Measurements from ENCODE around the gene STK35. TPM values are rescaled to one million over a fixed set of nuclear protein-coding genes. Genes with fewer than 3 reads are reported as not detected.

STK35 gene
- total RNA-seq, 1 donor from 2014 or later: 16.3 TPM

DNA sequence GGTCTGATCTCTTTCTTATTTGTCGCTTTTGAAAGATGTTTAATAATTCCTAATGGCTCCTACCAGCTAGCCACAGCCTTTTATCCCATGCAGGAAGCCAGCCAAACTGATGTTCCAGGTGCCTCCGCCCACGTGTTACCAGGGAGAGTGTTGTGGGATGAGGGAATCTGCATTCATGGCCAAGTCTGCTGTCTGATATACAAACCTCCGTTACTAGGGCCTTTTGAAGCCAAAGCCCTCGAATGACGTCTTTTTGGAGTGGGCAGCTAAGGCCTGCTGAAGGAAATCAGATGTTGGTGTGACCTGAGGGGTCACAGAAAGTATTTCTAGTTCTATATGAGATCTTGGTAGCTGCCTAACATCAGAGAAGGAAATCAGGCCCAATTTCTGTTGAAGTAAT, 21.3 kb downstream of the STK35 start:
- Mint-ChIP-seq H3K4me1 (ENCODE audit: unreplicated experiment) (peaks cover 8% of the 10 kb centered on the region), H3K27ac (ENCODE audit: unreplicated experiment) (no peak overlapping the region), H3K27me3 (ENCODE audit: unreplicated experiment) (no peaks in the 10 kb centered on the region), H3K4me3 (ENCODE audit: unreplicated experiment) (no peak overlapping the region), H3K36me3 (ENCODE audit: unreplicated experiment) (peaks cover 15% of the 10 kb centered on the region), H3K9me3 (ENCODE audit: unreplicated experiment) (no peaks in the 10 kb centered on the region)
- DNase-seq (ENCODE audit: extremely low spot score, unreplicated experiment): no peak
- TF ChIP-seq, protein P1, sequence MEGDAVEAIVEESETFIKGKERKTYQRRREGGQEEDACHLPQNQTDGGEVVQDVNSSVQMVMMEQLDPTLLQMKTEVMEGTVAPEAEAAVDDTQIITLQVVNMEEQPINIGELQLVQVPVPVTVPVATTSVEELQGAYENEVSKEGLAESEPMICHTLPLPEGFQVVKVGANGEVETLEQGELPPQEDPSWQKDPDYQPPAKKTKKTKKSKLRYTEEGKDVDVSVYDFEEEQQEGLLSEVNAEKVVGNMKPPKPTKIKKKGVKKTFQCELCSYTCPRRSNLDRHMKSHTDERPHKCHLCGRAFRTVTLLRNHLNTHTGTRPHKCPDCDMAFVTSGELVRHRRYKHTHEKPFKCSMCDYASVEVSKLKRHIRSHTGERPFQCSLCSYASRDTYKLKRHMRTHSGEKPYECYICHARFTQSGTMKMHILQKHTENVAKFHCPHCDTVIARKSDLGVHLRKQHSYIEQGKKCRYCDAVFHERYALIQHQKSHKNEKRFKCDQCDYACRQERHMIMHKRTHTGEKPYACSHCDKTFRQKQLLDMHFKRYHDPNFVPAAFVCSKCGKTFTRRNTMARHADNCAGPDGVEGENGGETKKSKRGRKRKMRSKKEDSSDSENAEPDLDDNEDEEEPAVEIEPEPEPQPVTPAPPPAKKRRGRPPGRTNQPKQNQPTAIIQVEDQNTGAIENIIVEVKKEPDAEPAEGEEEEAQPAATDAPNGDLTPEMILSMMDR (IDR thresholded peaks at IDR 0.05): no peak

DNA sequence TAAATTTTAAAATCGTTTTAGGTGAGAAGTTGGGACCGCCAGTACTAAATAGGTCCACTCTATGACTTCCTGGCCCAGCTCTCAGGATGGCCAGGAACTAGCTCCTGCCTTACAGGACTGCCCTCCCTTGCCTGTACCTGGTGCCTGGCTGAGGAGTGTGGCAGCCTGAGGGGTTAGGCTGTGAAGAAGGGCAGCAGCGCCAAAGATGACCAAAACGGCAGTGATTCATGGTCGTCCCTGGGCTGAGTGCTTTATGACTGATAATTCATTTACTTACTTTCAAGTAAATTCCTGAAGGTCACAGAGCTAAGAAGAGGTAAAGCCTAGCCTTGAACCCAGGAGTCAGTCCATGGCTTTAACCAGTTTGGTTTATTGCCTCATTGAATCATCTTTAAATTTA, 22.1 kb downstream of the STK35 start:
- TF ChIP-seq, protein P1 (IDR thresholded peaks at IDR 0.05): no peak
- H3K4me3 Mint-ChIP-seq (ENCODE audit: unreplicated experiment): no peak overlapping the region
- H3K27me3 Mint-ChIP-seq (ENCODE audit: unreplicated experiment): no peaks in the 10 kb centered on the region
- H3K27ac Mint-ChIP-seq (ENCODE audit: unreplicated experiment): no peak overlapping the region
- H3K36me3 Mint-ChIP-seq (ENCODE audit: unreplicated experiment): peaks cover 11% of the 10 kb centered on the region
- no peak for DNase-seq (ENCODE audit: extremely low spot score, unreplicated experiment)
- peaks cover 10% of the 10 kb centered on the region for H3K4me1 Mint-ChIP-seq (ENCODE audit: unreplicated experiment)
- H3K9me3 Mint-ChIP-seq (ENCODE audit: unreplicated experiment): no peaks in the 10 kb centered on the region

DNA sequence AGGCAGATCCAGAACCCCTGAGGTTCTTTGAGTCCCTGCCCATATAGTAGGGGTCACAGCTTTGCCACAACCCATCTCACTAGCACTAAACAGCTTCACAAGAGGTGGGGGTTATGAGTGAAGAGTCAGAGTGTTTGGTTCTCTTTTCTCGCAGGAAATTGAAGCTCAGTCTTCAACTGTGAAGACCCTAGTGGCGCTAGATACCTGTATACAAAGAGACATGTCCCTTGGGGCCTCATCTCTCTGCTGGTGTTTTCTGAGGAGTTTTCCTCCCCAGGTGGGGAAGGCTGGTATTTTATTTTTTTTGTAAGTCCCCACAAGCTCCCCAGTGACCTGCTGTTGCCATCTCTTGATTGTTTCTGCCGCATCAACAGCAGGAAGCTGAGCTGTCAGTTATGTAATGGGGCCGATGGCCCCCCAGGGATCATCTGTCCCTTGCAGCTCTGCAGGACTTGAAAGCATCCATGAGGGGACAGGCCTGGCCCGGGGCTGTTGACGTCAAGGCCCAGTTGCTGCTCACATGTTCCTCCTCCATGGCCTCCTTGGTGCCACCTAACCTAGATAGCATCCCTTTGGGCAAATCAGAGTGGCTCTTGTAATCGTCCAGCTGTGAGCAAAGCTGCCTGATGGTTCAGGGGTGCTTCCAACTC, 23.1 kb downstream of the STK35 start:
- H3K4me3 Mint-ChIP-seq (ENCODE audit: unreplicated experiment): no peak overlapping the region
- peaks cover 8% of the 10 kb centered on the region for H3K4me1 Mint-ChIP-seq (ENCODE audit: unreplicated experiment)
- H3K27me3 Mint-ChIP-seq (ENCODE audit: unreplicated experiment): no peaks in the 10 kb centered on the region
- TF ChIP-seq, protein P1 (IDR thresholded peaks at IDR 0.05): no peak
- H3K27ac Mint-ChIP-seq (ENCODE audit: unreplicated experiment): no peak overlapping the region
- H3K9me3 Mint-ChIP-seq (ENCODE audit: unreplicated experiment): no peaks in the 10 kb centered on the region
- H3K36me3 Mint-ChIP-seq (ENCODE audit: unreplicated experiment): peaks cover 7% of the 10 kb centered on the region
- no peak for DNase-seq (ENCODE audit: extremely low spot score, unreplicated experiment)

DNA sequence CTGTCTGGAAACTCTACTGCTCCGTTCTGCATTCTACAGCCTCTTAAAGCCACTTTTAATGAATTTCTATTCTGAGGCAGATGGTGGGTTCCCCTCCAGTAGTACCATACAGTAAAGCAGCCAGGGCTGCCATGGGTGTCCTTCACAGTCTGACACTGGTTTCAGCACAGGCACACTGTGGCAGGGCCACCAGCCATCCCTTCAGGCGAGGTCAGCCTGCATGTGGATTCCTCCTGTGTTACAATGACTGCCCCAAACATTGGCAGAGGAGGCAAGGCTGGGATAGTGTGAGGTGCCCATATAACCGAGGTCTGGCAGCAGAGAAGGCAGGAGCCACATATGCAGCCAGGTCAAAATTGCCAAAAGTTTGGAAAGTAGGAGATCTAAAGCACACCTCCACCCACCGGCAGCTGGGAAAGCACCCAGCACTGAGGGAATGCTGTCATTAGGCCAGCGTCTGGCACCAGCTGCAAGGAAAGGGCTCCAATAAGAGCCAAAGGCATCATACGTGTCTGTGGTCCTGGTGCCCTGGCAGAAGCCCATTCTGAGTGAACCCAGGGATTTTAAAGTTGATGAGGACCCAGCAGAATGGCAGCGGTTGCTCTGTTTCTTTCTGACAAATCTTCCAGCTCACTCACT, 24.0 kb downstream of the STK35 start:
- H3K4me3 Mint-ChIP-seq (ENCODE audit: unreplicated experiment): no peak overlapping the region

DNA sequence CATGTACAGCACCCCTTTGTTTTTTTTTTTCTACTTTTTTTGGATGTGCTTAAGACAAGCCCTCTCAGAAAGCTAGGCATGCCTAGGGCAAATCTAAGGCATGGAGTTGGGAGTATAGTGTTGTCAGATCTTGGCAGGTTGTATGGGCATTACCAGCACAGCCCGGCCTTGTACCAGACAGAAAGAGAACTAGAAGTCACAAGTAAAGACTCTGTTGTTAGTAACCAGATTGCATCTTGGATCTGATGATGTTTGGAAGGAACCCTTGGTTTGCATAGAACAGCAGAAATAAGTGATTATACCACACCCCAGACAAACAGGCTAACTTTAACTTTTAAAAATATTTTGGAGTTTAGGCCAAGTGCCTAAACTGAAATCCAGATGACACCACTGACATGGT, 25.6 kb downstream of the STK35 start:
- Mint-ChIP-seq H3K36me3 (ENCODE audit: unreplicated experiment) (no peaks in the 10 kb centered on the region), H3K4me1 (ENCODE audit: unreplicated experiment) (peaks cover 20% of the 10 kb centered on the region), H3K9me3 (ENCODE audit: unreplicated experiment) (no peaks in the 10 kb centered on the region), H3K27me3 (ENCODE audit: unreplicated experiment) (no peaks in the 10 kb centered on the region), H3K27ac (ENCODE audit: unreplicated experiment) (no peak overlapping the region), H3K4me3 (ENCODE audit: unreplicated experiment) (no peak overlapping the region)
- TF ChIP-seq, protein P1 (IDR thresholded peaks at IDR 0.05): no peak
- no peak for DNase-seq (ENCODE audit: extremely low spot score, unreplicated experiment)

More for the DNA sequence above, 24.0 kb downstream of the STK35 start:
- Mint-ChIP-seq H3K27ac (ENCODE audit: unreplicated experiment) (no peak overlapping the region), H3K9me3 (ENCODE audit: unreplicated experiment) (no peaks in the 10 kb centered on the region), H3K4me1 (ENCODE audit: unreplicated experiment) (peaks cover 13% of the 10 kb centered on the region), H3K36me3 (ENCODE audit: unreplicated experiment) (peaks cover 5% of the 10 kb centered on the region), H3K27me3 (ENCODE audit: unreplicated experiment) (no peaks in the 10 kb centered on the region)
- no peak for DNase-seq (ENCODE audit: extremely low spot score, unreplicated experiment)
- TF ChIP-seq, protein P1 (IDR thresholded peaks at IDR 0.05): no peak
